Measurements from ENCODE around the gene PSMD5. TPM values are rescaled to one million over a fixed set of nuclear protein-coding genes. Genes with fewer than 3 reads are reported as not detected.
A peak's percentile ranks its signal among the peaks of the same experiment; 100 is the strongest.

PSMD5 gene
- polyA plus RNA-seq, 1 of the 3 experiments (the other 2 are of a cell fraction): 13.7 TPM

GRCh38 chr9:120775859-120776258 is 66.9 kb downstream of the PSMD5 start (continued):
- TF ChIP-seq NRF1 (IDR thresholded peaks at IDR 0.05; ENCODE audit: low read depth, low read length) (no peak), SMC3 (IDR thresholded peaks at IDR 0.05; ENCODE audit: low read depth, low read length) (no peak), FOSL2 (IDR thresholded peaks at IDR 0.05; ENCODE audit: borderline replicate concordance, low read depth) (no peak), CTCF (IDR thresholded peaks at IDR 0.05) (no peak), RCOR1 (IDR thresholded peaks at IDR 0.05; ENCODE audit: low read length) (no peak)

DNA sequence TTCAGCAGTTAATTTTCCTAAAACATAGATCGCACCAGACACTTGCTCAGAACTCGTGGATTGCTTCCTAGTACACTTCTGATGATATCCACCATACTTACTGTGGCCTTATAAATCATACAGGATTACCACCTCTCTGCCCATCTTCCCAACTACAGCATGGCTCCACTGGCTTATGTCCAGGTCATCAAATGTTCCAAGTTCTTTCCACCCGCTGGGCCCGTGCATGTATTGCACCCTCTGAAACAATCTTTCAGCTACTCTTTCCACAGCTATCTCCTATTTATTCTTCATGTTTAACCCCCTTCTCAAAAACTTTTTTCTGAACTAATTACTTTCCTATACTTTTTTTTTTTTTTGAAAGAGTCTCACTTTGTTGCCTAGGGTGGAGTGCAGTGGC is 68.0 kb downstream of the PSMD5 start:
- WGBS (ENCODE audit: low lambda C conversion rate): 98% methylated on average over 4 of the region's 4 CpGs
- peak; percentile 14 for DNase-seq
- ChIA-PET CTCF (interaction anchor here (0.6 to 1.8 kb wide), 3 partner anchors 10 to 211 kb away, joined by 3 to 8 read pairs (median 3); no protein-coding TSS in a partner anchor), POLR2A (no interaction called here)
- H3F3A ChIP-seq (replicated peaks; ENCODE audit: insufficient read depth): peaks cover 4% of the 10 kb centered on the region
- H3K9me2 ChIP-seq: no peaks in the 10 kb centered on the region
- no peaks in the 10 kb centered on the region for H3K4me1 ChIP-seq (ENCODE audit: control insufficient read depth in 1 of 2, insufficient read depth in 2 of 2, low read depth in 1 of 2, low read length in 1 of 2)
- no peaks in the 10 kb centered on the region for H4K20me1 ChIP-seq (ENCODE audit: insufficient read depth)
- H3K27me3 ChIP-seq (ENCODE audit: insufficient read depth): no peaks in the 10 kb centered on the region
- H2AFZ ChIP-seq (ENCODE audit: low read depth): no peak overlapping the region
- no peak overlapping the region for H3K27ac ChIP-seq (ENCODE audit: low read depth in 2 of 2, low read length in 1 of 2)
- H3K36me3 ChIP-seq (replicated peaks in 1 of 2; ENCODE audit: control insufficient read depth in 1 of 2, insufficient read depth in 2 of 2, low read length in 1 of 2): peaks cover 61 to 65% of the 10 kb centered on the region in 2 experiments
- no peak overlapping the region for H3K4me2 ChIP-seq
- peaks cover 15% of the 10 kb centered on the region for H3K79me2 ChIP-seq (ENCODE audit: insufficient read depth)
- H3K4me3 ChIP-seq (ENCODE audit: low read depth in 2 of 2, low read length in 1 of 2): no peak overlapping the region
- no peak for TF ChIP-seq RFX5 (IDR thresholded peaks at IDR 0.05; ENCODE audit: low read length)
- TF ChIP-seq CTCF (IDR thresholded peaks at IDR 0.05): peak; percentile 21; the same call in 1 of the 2 replicates
- TF ChIP-seq, protein P1, sequence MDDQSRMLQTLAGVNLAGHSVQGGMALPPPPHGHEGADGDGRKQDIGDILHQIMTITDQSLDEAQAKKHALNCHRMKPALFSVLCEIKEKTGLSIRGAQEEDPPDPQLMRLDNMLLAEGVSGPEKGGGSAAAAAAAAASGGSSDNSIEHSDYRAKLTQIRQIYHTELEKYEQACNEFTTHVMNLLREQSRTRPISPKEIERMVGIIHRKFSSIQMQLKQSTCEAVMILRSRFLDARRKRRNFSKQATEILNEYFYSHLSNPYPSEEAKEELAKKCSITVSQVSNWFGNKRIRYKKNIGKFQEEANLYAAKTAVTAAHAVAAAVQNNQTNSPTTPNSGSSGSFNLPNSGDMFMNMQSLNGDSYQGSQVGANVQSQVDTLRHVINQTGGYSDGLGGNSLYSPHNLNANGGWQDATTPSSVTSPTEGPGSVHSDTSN (IDR thresholded peaks at IDR 0.05): no peak
- no peaks in the 10 kb centered on the region for H3K9me3 ChIP-seq
- no peak overlapping the region for H3K9ac ChIP-seq

DNA sequence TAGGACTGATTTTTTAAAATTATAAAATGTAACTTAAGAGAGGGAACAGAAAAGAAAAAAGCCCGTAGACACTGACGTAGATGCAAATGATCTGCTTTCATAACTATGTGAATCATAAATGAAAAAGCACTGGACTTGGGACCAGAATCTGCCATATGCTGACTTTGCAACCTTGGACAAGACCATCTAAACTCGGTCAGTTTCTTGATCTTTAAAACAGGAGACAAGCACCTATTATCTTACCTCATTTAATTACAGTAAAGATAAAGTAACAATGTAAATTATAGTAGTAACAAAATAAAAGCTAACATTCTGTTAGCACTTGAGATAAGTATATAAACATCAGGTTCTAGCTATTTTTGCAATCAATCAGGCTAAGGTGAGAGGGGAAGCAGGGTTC is 69.5 kb downstream of the PSMD5 start:
- ChIA-PET CTCF (interaction anchor here (0.9 to 1.7 kb wide), 2 partner anchors 14 to 17 kb away, joined by 4 to 5 read pairs; no protein-coding TSS in a partner anchor), POLR2A (interaction anchor here (0.9 kb wide), 1 partner anchor 16 kb away, joined by 3 read pairs; no protein-coding TSS in a partner anchor)
- H3K9me2 ChIP-seq: no peaks in the 10 kb centered on the region
- H3K4me3 ChIP-seq (ENCODE audit: low read depth in 2 of 2, low read length in 1 of 2): no peak overlapping the region
- H3K9ac ChIP-seq: no peak overlapping the region
- no peak overlapping the region for H3K27ac ChIP-seq (ENCODE audit: low read depth in 2 of 2, low read length in 1 of 2)
- H3K9me3 ChIP-seq: no peaks in the 10 kb centered on the region
- DNase-seq: no peak
- peaks cover 4% of the 10 kb centered on the region for H3F3A ChIP-seq (replicated peaks; ENCODE audit: insufficient read depth)
- no peak overlapping the region for H3K4me2 ChIP-seq
- H2AFZ ChIP-seq (ENCODE audit: low read depth): no peak overlapping the region
- no peaks in the 10 kb centered on the region for H3K4me1 ChIP-seq (ENCODE audit: control insufficient read depth in 1 of 2, insufficient read depth in 2 of 2, low read depth in 1 of 2, low read length in 1 of 2)
- no peaks in the 10 kb centered on the region for H3K27me3 ChIP-seq (ENCODE audit: insufficient read depth)
- H3K36me3 ChIP-seq (replicated peaks in 1 of 2; ENCODE audit: control insufficient read depth in 1 of 2, insufficient read depth in 2 of 2, low read length in 1 of 2): peaks cover 67 to 71% of the 10 kb centered on the region in 2 experiments
- H3K79me2 ChIP-seq (ENCODE audit: insufficient read depth): 0 out of 2 replicates have a peak, but pooled peaks cover 4% of the 10 kb centered on the region
- TF ChIP-seq RXRA (IDR thresholded peaks at IDR 0.05; ENCODE audit: borderline replicate concordance, low read depth) (no peak), SMC3 (IDR thresholded peaks at IDR 0.05; ENCODE audit: low read depth, low read length) (no peak), USF1 (IDR thresholded peaks at IDR 0.05; ENCODE audit: borderline replicate concordance, low read depth) (no peak), FOSL2 (IDR thresholded peaks at IDR 0.05; ENCODE audit: borderline replicate concordance, low read depth) (no peak), YY1 (IDR thresholded peaks at IDR 0.05; ENCODE audit: low read depth) (no peak), RAD21 (IDR thresholded peaks at IDR 0.05; ENCODE audit: low read length) (no peak)
- 85% methylated on average over 3 of the region's 3 CpGs for WGBS (ENCODE audit: low lambda C conversion rate)
- no peaks in the 10 kb centered on the region for H4K20me1 ChIP-seq (ENCODE audit: insufficient read depth)

Data from SK-N-SH (cell line).